Effector memory CD4-positive, alpha-beta T cell (primary cell): Measurements from ENCODE around the gene TRAPPC14.

Experiments used
- DNase-seq, 3 donors: peaks; one replicate each; pipeline ENCODE4 v3.0.0-alpha.2; 2020
- H3K27ac ChIP-seq: 2 replicates; pipeline ENCODE4 v1.7.0; 2013; ENCODE audit warnings: mild to moderate bottlenecking, low read length, moderate library complexity; ENCODE audit not compliant: insufficient read depth, poor library complexity, severe bottlenecking
- H3K27me3 ChIP-seq: replicated peaks from 2 replicates; pipeline ENCODE4 v1.7.0; 2013; ENCODE audit warnings: mild to moderate bottlenecking, low read length; ENCODE audit not compliant: insufficient read depth, control insufficient read depth, poor library complexity, severe bottlenecking
- H3K36me3 ChIP-seq: 2 replicates; pipeline ENCODE4 v1.7.0; 2013; ENCODE audit warnings: mild to moderate bottlenecking, low read length, moderate library complexity; ENCODE audit not compliant: control insufficient read depth, insufficient read depth
- H3K4me1 ChIP-seq: 2 replicates; pipeline ENCODE4 v1.7.0; 2013; ENCODE audit warnings: low read length, mild to moderate bottlenecking; ENCODE audit not compliant: control insufficient read depth, insufficient read depth, poor library complexity, severe bottlenecking
- H3K4me3 ChIP-seq: 2 replicates; pipeline ENCODE4 v1.7.0; 2013; ENCODE audit warnings: low read length, low read depth, mild to moderate bottlenecking; ENCODE audit not compliant: insufficient read depth, poor library complexity, severe bottlenecking
- H3K9me3 ChIP-seq: 2 replicates; pipeline ENCODE4 v1.7.0; 2013; ENCODE audit warnings: mild to moderate bottlenecking, low read length, moderate library complexity; ENCODE audit not compliant: control insufficient read depth

Gene TRAPPC14

DNA sequence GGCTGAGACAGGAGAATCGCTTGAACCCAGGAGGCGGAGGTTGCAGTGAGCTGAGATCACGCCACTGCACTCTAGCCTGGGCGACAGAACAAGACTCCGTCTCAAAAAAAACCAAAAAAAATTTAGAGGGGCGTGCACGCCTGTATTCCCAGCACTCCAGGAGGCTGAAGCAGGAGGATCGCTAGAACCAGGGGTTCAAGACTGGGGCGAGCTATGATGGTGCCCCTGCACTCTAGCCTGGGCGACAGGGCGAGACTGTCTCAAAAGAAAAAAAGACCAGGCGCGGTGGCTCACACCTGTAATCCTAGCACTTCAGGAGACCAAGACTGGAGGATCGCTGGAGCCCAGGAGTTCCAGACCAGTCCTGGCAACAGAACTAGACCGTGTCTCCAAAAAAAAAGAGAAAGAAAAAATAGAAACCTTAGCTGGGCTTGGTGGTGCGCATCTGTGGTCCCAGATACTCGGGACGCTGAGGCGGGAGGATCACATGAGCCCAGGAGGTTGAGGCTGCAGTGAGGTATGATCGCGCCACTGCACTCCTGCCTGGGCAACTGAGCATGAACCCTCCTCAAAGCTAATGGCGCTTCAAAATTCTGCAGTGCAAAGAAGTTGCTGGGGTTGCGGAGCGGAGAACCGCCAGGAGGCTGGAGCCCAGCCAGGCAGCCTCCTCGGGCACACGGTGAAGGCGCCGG is 32.1 kb downstream of the TRAPPC14 start:
- Histone ChIP-seq H3K4me1 (peaks cover 16% of the 10 kb centered on the region), H3K4me3 (peak overlapping the region; percentile 69)
- DNase-seq = no peak

DNA sequence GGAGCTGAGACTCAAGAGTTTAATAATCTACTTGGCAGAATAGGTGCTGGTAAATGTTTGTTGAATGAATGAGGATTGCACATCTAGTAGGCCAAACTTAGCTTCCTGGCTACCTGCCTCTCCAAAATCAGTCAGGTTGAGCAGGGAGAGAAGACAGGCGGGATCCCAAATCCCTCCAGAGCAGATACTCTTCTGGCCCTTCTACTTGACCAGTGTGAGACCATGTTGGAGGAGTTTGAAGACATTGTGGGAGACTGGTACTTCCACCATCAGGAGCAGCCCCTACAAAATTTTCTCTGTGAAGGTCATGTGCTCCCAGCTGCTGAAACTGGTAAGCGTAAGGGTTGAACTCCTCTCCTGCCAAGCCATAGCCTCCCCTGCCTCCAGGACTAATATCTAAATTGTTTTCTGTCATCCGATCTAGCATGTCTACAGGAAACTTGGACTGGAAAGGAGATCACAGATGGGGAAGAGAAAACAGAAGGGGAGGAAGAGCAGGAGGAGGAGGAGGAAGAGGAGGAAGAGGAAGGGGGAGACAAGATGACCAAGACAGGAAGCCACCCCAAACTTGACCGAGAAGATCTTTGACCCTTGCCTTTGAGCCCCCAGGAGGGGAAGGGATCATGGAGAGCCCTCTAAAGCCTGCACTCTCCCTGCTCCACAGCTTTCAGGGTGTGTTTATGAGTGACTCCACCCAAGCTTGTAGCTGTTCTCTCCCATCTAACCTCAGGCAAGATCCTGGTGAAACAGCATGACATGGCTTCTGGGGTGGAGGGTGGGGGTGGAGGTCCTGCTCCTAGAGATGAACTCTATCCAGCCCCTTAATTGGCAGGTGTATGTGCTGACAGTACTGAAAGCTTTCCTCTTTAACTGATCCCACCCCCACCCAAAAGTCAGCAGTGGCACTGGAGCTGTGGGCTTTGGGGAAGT is 34.0 kb downstream of the TRAPPC14 start:
- no peak overlapping the region for H3K27ac ChIP-seq
- H3K27me3 ChIP-seq = no peaks in the 10 kb centered on the region
- H3K4me3 ChIP-seq = no peak overlapping the region
- DNase-seq = no peak
- peaks cover 17% of the 10 kb centered on the region for H3K36me3 ChIP-seq
- peaks cover 18% of the 10 kb centered on the region for H3K4me1 ChIP-seq
- no peaks in the 10 kb centered on the region for H3K9me3 ChIP-seq

More for the DNA sequence above, 32.1 kb downstream of the TRAPPC14 start:
- H3K36me3 ChIP-seq = peaks cover 17% of the 10 kb centered on the region
- no peaks in the 10 kb centered on the region for H3K9me3 ChIP-seq
- H3K27ac ChIP-seq = peak overlapping the region; percentile 92
- H3K27me3 ChIP-seq = no peaks in the 10 kb centered on the region

DNA sequence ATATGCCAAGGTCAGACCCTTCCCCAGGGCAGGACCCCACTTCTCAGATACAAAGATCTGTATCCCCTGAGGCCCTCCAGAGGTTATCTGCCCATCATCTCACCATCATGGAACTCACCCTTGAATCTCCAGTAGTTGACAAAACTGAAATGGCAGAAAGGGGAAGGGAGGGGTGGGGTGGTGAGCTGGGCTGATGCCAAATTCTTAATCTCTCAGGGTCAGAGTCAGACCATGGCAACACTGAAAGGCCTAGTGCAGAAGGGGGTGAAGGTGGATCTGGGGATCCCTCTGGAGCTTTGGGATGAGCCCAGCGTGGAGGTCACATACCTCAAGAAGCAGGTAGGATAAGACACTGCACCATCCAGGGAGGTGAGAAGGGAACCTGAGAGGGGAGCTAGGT is 36.0 kb downstream of the TRAPPC14 start:
- peaks cover 18% of the 10 kb centered on the region for H3K4me1 ChIP-seq
- peaks cover 17% of the 10 kb centered on the region for H3K36me3 ChIP-seq

DNA sequence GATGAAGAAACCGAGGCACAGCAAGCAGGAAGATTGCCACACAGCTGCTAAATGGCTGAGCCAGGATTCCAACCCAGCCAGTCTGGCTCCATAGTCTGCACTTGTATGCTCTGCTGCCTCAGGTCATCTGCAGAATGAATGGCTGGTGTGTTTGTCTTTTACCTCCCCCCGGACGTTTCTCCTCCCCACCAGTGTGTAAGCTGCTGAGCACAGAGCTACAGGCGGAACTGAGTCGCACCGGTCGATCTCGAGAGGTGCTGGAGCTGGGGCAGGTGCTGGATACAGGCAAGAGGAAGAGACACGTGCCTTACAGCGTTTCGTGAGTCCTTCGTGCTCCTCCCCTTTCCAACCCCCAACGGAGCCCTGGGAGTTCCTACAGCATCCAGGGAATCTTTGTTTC is 36.5 kb downstream of the TRAPPC14 start:
- H3K27me3 ChIP-seq = no peaks in the 10 kb centered on the region
- no peak overlapping the region for H3K27ac ChIP-seq
- no peak for DNase-seq
- peaks cover 16% of the 10 kb centered on the region for H3K4me1 ChIP-seq
- no peak overlapping the region for H3K4me3 ChIP-seq
- peaks cover 17% of the 10 kb centered on the region for H3K36me3 ChIP-seq
- no peaks in the 10 kb centered on the region for H3K9me3 ChIP-seq

More for the DNA sequence above, 36.0 kb downstream of the TRAPPC14 start:
- no peak overlapping the region for H3K27ac ChIP-seq
- DNase-seq = no peak
- H3K9me3 ChIP-seq = no peaks in the 10 kb centered on the region
- no peaks in the 10 kb centered on the region for H3K27me3 ChIP-seq
- H3K4me3 ChIP-seq = no peak overlapping the region

DNA sequence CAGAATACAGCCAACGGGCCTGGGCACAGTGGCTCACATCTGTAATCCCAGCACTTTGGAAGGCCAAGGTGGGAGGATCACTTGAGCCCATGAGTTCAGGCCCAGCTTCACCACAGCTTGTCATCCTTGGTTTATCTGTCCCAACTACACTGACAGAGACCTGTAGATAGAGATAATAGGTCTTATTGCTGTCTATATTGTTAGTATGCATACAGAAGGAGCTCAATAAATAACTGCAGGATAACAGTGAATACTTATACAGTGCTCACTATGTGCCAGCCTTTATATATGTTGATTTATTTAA is 37.8 kb downstream of the TRAPPC14 start:
- H3K36me3 ChIP-seq = peaks cover 17% of the 10 kb centered on the region
- no peaks in the 10 kb centered on the region for H3K27me3 ChIP-seq
- DNase-seq = no peak
- H3K4me3 ChIP-seq = peak overlapping the region; percentile 90
- H3K9me3 ChIP-seq = no peaks in the 10 kb centered on the region
- peak overlapping the region; percentile 96 for H3K27ac ChIP-seq
- H3K4me1 ChIP-seq = peaks cover 15% of the 10 kb centered on the region

DNA sequence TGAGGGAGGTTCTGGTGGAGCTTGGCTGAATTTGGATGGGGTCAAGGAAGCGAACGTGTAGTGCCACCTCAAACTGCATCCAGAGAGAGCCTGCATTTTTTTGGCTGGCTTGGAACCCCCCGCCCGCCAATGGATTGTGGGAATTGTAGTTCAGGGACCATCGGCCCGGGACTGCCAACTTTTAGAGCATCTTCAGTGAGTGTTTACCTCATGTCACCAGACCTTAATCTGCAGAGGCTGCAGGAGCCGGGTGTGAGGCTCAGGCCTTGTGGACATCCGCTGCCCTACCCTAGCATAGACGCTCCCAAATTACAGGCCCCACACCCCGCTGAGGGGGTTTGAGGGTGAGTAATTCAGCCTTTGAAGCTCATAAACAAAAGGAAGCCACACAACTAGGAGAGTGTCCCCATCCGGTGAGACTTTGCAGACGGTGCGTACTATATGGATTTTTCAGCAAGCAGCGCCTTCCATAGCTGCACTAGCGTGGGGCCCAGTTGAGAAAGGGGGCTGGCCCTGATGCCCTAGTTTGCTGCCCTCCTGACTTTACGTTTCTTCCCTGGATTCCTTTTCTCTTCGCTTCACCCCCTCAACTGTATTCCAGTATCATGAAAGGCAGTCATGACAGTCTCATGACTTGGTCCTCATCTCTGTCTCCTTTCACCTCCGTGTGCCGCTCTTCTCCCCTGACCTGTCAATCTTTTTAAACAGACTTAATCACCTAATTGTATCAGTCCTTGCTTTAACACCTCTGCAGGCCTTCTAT is 38.4 kb downstream of the TRAPPC14 start:
- Histone ChIP-seq H3K9me3 (no peaks in the 10 kb centered on the region), H3K27me3 (no peaks in the 10 kb centered on the region), H3K4me1 (peaks cover 13% of the 10 kb centered on the region), H3K4me3 (peak overlapping the region; percentile 90), H3K27ac (peak overlapping the region; percentile 96), H3K36me3 (peaks cover 17% of the 10 kb centered on the region)
- peak; percentile 42 to 69 (median 63) for DNase-seq

DNA sequence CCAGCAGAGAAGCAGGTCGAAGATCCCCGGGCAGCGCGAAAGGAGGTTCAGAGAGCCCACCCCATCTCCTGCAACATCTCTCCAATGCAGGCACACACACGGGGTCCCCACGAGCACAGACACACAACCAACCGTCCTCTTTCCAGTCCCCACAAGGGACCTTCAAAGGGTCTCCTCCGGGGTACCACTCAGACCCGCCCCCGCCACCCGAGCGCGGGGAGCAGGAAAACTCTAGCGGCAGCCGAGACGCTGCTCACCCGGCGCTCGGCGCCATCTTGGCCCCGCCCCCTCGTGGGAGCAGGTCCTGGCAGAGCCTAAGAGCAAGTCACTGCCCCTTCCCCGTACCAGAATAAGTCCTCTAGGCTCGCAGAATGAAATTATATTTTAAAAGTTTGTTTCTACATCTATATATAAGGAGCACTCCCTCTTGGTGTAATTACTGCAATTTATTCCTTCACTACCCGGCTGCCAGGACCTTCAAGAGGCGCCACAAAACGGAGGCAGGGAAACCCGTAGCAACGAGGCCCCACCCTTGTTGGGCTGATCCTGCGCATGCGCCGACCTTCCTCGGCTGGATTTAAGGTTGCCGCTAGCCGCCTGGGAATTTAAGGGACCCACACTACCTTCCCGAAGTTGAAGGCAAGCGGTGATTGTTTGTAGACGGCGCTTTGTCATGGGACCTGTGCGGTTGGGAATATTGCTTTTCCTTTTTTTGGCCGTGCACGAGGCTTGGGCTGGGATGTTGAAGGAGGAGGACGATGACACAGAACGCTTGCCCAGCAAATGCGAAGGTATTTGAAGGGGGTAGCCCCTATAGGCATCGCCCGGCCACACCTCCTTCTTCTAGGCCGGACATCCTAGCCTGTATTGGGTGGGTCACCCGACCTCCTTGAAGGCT is 39.2 kb downstream of the TRAPPC14 start, which contains the start of the genes CNPY4 and TAF6:
Gene CNPY4 (plus strand): TSS at position 563 of the 898 bp plus-strand sequence. CDS start 111 bp downstream, at position 674.
Gene TAF6 (minus strand): TSS at position 287 of the 898 bp plus-strand sequence. CDS start 5,149 bp downstream, outside the sequence.
- Histone ChIP-seq H3K4me1 (peaks cover 13% of the 10 kb centered on the region), H3K36me3 (peaks cover 16% of the 10 kb centered on the region), H3K4me3 (peak within 1 kb of the TSS; percentile 90), H3K9me3 (no peaks in the 10 kb centered on the region), H3K27ac (peak within 1 kb of the TSS; percentile 96), H3K27me3 (no peaks in the 10 kb centered on the region)
- DNase-seq = peak; percentile 89 to 94 (median 92)

DNA sequence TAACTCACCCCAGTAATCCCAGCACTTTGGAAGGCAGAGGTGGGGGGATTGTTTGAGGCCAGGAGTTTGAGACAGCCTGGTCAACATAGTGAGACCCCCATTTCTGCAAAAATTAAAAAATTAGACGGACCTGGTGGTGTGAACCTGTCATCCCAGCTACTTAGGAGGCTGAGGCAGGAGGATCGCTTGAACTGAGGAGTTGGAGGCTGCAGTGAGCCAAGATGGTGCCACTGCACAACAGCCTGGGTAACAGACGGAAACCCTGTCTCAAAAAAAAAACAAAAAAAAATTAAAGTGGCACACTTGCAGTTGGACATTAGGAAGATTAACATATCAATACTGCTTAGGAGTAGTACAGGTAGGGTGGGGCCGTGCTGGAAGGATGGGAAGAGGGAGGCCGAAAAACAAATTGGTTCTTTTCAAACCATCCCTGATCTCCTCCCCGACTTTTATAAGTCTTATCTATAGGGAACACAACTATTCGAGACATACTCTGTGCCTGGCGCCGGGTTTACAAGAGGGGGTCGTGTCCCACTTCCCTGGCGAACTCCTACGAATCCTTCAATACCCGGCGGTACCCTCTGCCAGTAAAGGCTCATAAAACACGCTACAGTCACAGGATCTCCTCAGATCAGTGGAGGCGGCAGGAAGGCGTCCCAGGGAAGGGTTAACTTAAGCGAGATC is 40.0 kb downstream of the TRAPPC14 start:
- DNase-seq = no peak
- H3K27me3 ChIP-seq = no peaks in the 10 kb centered on the region
- H3K27ac ChIP-seq = peak overlapping the region; percentile 96
- no peaks in the 10 kb centered on the region for H3K9me3 ChIP-seq
- H3K4me3 ChIP-seq = peak overlapping the region; percentile 90
- peaks cover 13% of the 10 kb centered on the region for H3K4me1 ChIP-seq
- peaks cover 20% of the 10 kb centered on the region for H3K36me3 ChIP-seq
